Esophagus squamous epithelium (tissue), 5 donors: ENCODE data around the gene GPBP1. TPM values are rescaled to one million over a fixed set of nuclear protein-coding genes. Genes with fewer than 3 reads are reported as not detected.

ENCODE experiments used
- DNase-seq: peaks from one replicate; lab custom pipeline; 2025; lab: John Stamatoyannopoulos, UW
- H3K27ac ChIP-seq, 4 donors: fragments of 200-600 bp; sonication (generic); one replicate each; pipeline ENCODE4 v1.5.1; 2016 to 2019; ENCODE audit warnings: mild to moderate bottlenecking in 1 of 4
- H3K27me3 ChIP-seq, 4 donors: fragments of 200-600 bp; sonication (generic); 1 replicate in 3 of 4; 2 replicates in 1 of 4; pipeline versions ENCODE4 v1.5.1 to v1.6.0; 2017 to 2021; ENCODE audit warnings: antibody characterized with exemption in 1 of 4
- H3K36me3 ChIP-seq, 3 donors: fragments of 200-600 bp; sonication (generic); one replicate each; pipeline ENCODE4 v1.5.1; 2016 to 2019
- H3K4me1 ChIP-seq, 3 donors: fragments of 200-600 bp; sonication (generic); one replicate each; pipeline ENCODE4 v1.5.1; 2017 to 2019
- H3K4me3 ChIP-seq, 4 donors: fragments of 200-600 bp; sonication (generic); 1 replicate in 3 of 4; 2 replicates in 1 of 4; pipeline ENCODE4 v1.5.1; 2016 to 2019; ENCODE audit warnings: mild to moderate bottlenecking in 2 of 4, moderate library complexity in 1 of 4
- H3K9me3 ChIP-seq, 3 donors: fragments of 200-600 bp; sonication (generic); one replicate each; pipeline ENCODE4 v1.5.1; 2016 to 2019
- POLR2A ChIP-seq, 4 donors: fragments of 450-650 bp; IDR thresholded peaks; one replicate each; pipeline ENCODE4 v1.6.1; 2017; ENCODE audit warnings: antibody characterized with exemption in 4 of 4, mild to moderate bottlenecking in 4 of 4, moderate library complexity in 3 of 4
- WGBS, 2 donors: methylation state at CpG; one replicate each; pipeline ENCODE4 v1.1.5; 2018; 5-methylcytosine and 5-hydroxymethylcytosine counted together
- intact Hi-C: fragments of 100-400 bp; cut with DNase I; formaldehyde crosslinking; loops from one replicate; pipeline ENCODE4 v1.15.0; 2022
- total RNA-seq, 4 donors: library from RNA; depleted of rRNA; stranded (reverse); fragments of >200 nt; gene quantifications; one replicate each; pipeline ENCODE4 v1.1.0, GENCODE V29; 2016
- TF ChIP-seq, protein P1 (sequence below), 6 experiments: fragments of 450-650 bp in 4 of 6; fragments of 200-600 bp in 2 of 6; sonication (generic) in 2 of 6; IDR thresholded peaks; one replicate each; pipeline ENCODE4 v1.5.1; 2016 to 2019; ENCODE audit warnings: antibody characterized with exemption in 6 of 6, mild to moderate bottlenecking in 4 of 6, moderate library complexity in 4 of 6
- donor health status: DM: yes; HTN: yes; CAD: no.

Gene GPBP1
- total RNA-seq, 4 donors from 2014 or later, result 27.4 to 64.3 (median 43.2) TPM

DNA sequence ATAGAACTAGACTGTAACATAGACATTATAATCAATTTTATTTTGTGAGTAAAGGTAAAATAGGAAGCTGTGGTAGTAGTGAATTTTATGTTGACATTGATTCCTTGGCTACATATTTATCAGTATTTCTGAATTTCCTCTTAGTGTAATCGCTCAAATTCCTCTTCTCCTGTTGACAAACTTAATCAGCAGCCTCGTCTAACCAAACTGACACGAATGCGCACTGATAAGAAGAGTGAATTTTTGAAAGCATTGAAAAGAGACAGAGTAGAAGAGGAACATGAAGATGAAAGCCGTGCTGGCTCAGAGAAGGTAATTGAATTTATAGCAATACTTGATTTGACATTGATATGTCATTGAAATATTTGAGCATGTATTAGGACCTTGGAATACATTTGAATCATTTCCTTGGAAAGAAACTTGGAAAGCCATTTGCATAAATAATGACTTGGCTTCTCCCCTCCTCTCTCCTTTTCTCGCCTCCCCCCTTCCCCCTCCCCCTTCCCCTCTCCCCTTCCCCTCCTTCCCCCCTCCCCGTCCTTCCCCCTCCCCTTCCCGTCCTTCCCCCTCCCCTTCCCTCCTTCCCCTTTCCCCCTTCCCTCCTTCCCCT lies 75.5 kb downstream of the GPBP1 start:
- Histone ChIP-seq H3K27me3 (no peaks in the 10 kb centered on the region), H3K4me3 (no peak overlapping the region), H3K9me3 (no peaks in the 10 kb centered on the region), H3K27ac (no peak overlapping the region), H3K36me3 (peaks cover 6 to 96% (median 16%) of the 10 kb centered on the region in 3 donors), H3K4me1 (no peaks in the 10 kb centered on the region)
- TF ChIP-seq, protein P1, sequence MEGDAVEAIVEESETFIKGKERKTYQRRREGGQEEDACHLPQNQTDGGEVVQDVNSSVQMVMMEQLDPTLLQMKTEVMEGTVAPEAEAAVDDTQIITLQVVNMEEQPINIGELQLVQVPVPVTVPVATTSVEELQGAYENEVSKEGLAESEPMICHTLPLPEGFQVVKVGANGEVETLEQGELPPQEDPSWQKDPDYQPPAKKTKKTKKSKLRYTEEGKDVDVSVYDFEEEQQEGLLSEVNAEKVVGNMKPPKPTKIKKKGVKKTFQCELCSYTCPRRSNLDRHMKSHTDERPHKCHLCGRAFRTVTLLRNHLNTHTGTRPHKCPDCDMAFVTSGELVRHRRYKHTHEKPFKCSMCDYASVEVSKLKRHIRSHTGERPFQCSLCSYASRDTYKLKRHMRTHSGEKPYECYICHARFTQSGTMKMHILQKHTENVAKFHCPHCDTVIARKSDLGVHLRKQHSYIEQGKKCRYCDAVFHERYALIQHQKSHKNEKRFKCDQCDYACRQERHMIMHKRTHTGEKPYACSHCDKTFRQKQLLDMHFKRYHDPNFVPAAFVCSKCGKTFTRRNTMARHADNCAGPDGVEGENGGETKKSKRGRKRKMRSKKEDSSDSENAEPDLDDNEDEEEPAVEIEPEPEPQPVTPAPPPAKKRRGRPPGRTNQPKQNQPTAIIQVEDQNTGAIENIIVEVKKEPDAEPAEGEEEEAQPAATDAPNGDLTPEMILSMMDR (IDR thresholded peaks at IDR 0.05), result no peak
- TF ChIP-seq POLR2A (IDR thresholded peaks at IDR 0.05), result no peak
- no peak for DNase-seq
- 82 to 83% methylated on average over 7 to 8 of the region's 8 CpGs for WGBS, 2 donors
- intact Hi-C loops, result no loop called here

DNA sequence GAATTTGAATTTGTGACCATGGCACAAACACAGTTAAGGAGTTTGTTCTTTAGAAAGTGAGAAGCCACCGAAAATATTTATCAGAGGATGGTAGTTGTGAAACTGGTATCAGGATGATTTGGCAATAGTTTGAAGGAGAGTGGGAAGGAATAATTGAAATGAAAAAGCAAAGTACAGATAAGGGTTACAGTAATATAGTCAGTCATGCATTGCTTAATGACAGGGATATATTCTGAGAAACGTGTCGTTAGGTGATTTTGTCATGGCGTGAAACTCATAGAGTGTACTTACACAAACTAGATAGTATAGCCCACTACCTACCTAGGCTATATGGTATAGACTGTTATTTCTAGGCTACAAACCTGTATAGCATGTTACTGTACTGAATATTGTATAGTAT lies 84.2 kb downstream of the GPBP1 start:
- Histone ChIP-seq H3K27me3 (no peaks in the 10 kb centered on the region), H3K9me3 (no peaks in the 10 kb centered on the region), H3K4me1 (no peaks in the 10 kb centered on the region), H3K27ac (no peak overlapping the region), H3K36me3 (peaks cover 10 to 100% (median 11%) of the 10 kb centered on the region in 3 donors), H3K4me3 (no peak overlapping the region)
- 70 to 77% methylated on average over 4 of the region's 4 CpGs for WGBS, 2 donors
- intact Hi-C loops, result no loop called here
- TF ChIP-seq, protein P1 (IDR thresholded peaks at IDR 0.05), result no peak
- no peak for TF ChIP-seq POLR2A (IDR thresholded peaks at IDR 0.05)
- DNase-seq, result no peak

DNA sequence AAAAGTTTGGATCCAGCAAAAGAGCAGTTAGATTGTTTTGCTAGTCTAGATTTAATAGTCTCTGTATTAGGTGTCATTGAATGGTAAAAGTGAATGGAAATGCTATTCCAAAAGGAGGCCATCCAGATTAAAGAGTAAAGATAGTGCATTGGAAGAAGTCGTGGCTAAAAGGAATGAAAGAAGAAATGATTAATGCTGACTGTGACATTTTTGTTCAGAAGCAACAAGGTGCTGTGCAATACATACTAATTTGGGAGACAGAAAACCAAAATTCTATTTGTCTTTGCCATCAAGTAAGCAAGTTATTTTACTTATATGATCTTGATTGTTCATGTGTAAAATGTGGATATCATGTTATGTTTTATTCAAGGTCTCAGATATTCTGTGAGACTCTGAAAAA lies 85.1 kb downstream of the GPBP1 start:
- no peaks in the 10 kb centered on the region for H3K4me1 ChIP-seq
- 58 to 71% methylated on average over 1 of the region's 1 CpG for WGBS, 2 donors
- intact Hi-C loops, result no loop called here

DNA sequence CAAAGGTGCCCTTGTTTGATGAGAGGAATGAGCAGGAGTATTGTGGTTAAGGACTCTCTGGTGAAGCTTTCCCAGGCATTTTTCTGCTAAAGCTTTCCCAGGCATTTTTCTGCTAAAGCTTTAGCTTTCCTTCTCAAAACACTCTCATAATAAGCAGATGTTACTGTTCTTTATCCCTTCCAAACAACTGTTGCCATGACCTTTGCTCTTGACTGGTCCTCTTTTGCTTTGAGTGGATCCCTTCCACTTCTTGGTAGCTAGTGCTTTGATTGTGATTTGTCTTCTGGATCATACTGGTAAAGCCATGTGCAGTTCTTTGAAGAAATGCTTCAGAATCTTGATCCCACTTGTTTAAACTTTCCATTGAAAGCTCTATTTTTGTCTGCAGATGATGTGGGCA lies 85.8 kb downstream of the GPBP1 start:
- H3K4me1 ChIP-seq, result no peaks in the 10 kb centered on the region
- intact Hi-C loops, result no loop called here
- no peak overlapping the region for H3K4me3 ChIP-seq
- no peaks in the 10 kb centered on the region for H3K9me3 ChIP-seq
- peaks cover 4 to 94% (median 14%) of the 10 kb centered on the region in 3 donors for H3K36me3 ChIP-seq
- TF ChIP-seq, protein P1 (IDR thresholded peaks at IDR 0.05), result no peak
- DNase-seq, result no peak
- no peak overlapping the region for H3K27ac ChIP-seq
- H3K27me3 ChIP-seq, result no peaks in the 10 kb centered on the region

More for the DNA sequence above, 85.1 kb downstream of the GPBP1 start:
- Histone ChIP-seq H3K27me3 (no peaks in the 10 kb centered on the region), H3K4me3 (no peak overlapping the region), H3K9me3 (no peaks in the 10 kb centered on the region), H3K27ac (no peak overlapping the region), H3K36me3 (peaks cover 4 to 100% (median 14%) of the 10 kb centered on the region in 3 donors)
- TF ChIP-seq, protein P1 (IDR thresholded peaks at IDR 0.05), result no peak
- TF ChIP-seq POLR2A (IDR thresholded peaks at IDR 0.05), result no peak
- no peak for DNase-seq

DNA sequence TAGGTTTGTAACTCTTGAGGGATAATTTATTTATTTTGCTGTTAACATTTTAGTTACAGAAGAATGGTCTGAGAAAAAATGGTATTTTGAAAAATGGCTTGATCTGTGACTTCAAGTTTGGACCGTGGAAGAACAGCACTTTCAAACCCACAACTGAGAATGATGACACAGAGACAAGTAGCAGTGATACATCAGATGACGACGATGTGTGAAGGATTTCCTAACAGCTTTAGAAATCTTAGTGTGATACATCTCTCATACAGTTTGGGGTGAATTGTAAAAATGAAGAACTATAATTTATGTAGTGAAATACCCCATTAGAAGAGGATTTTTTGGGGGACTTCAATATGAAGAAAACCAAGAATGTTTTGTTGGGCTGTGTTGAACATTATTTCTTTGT lies 88.7 kb downstream of the GPBP1 start:
- Histone ChIP-seq H3K36me3 (peaks cover 4 to 65% (median 10%) of the 10 kb centered on the region in 3 donors), H3K27me3 (no peaks in the 10 kb centered on the region), H3K9me3 (no peaks in the 10 kb centered on the region), H3K27ac (no peak overlapping the region), H3K4me3 (no peak overlapping the region), H3K4me1 (no peaks in the 10 kb centered on the region)
- intact Hi-C loops, result no loop called here
- DNase-seq, result no peak
- WGBS, 2 donors, result 71 to 75% methylated on average over 3 of the region's 3 CpGs
- TF ChIP-seq POLR2A (IDR thresholded peaks at IDR 0.05), result no peak
- TF ChIP-seq, protein P1 (IDR thresholded peaks at IDR 0.05), result no peak
